ENCODE measurements around the gene BCL2A1. TPM values are rescaled to one million over a fixed set of nuclear protein-coding genes. Genes with fewer than 3 reads are reported as not detected.

BCL2A1 gene
- total RNA-seq, 1 donor from 2014 or later, result 95.0 TPM

Other genes starting within 250 kb of the BCL2A1 start
- 32.2 and 34.0 TPM in 2 replicates for gene MTHFS, start 74.2 kb downstream of the BCL2A1 start, total RNA-seq
- gene ZFAND6, start 88.5 kb upstream of the BCL2A1 start, total RNA-seq, result 43.3 and 50.3 TPM in 2 replicates
- gene FAH, start 181.8 kb upstream of the BCL2A1 start, total RNA-seq, result 78.8 and 81.4 TPM in 2 replicates